Tibial nerve (tissue), 4 donors: Measurements from ENCODE around the gene NKTR. TPM values are rescaled to one million over a fixed set of nuclear protein-coding genes. Genes with fewer than 3 reads are reported as not detected.

ENCODE experiments used
- DNase-seq, 2 donors: peaks; one replicate each; pipeline ENCODE4 v3.0.0-alpha.2; 2019; ENCODE audit warnings: low spot score in 2 of 2
- H3K27ac ChIP-seq, 4 donors: fragments of 200-600 bp; sonication (generic) in 3 of 4; one replicate each; pipeline ENCODE4 v1.5.1; 2017 to 2019; ENCODE audit warnings: mild to moderate bottlenecking in 1 of 4
- H3K27me3 ChIP-seq, 2 donors: fragments of 200-600 bp; sonication (generic) in 1 of 2; one replicate each; pipeline versions ENCODE4 v1.5.1 to v1.6.0; 2017 to 2019
- H3K36me3 ChIP-seq, 3 donors: fragments of 200-600 bp; sonication (generic); one replicate each; pipeline ENCODE4 v1.5.1; 2018 to 2019
- H3K4me1 ChIP-seq, 4 donors: fragments of 200-600 bp; sonication (generic) in 3 of 4; one replicate each; pipeline ENCODE4 v1.5.1; 2017 to 2019
- H3K4me3 ChIP-seq, 4 donors: fragments of 200-600 bp; sonication (generic) in 3 of 4; one replicate each; pipeline ENCODE4 v1.5.1; 2017 to 2019; ENCODE audit warnings: mild to moderate bottlenecking in 1 of 4, moderate library complexity in 1 of 4
- H3K9me3 ChIP-seq, 4 donors: fragments of 200-600 bp; sonication (generic) in 3 of 4; one replicate each; pipeline ENCODE4 v1.5.1; 2017 to 2019
- EP300 ChIP-seq, 2 donors: sonication (generic); formaldehyde crosslinking; IDR thresholded peaks; one replicate each; pipeline ENCODE4 v1.6.1; 2017; ENCODE audit warnings: antibody characterized with exemption in 2 of 2, mild to moderate bottlenecking in 1 of 2
- POLR2A ChIP-seq, 2 donors: fragments of 450-650 bp; IDR thresholded peaks; one replicate each; pipeline ENCODE4 v1.6.1; 2017; ENCODE audit warnings: antibody characterized with exemption in 2 of 2, mild to moderate bottlenecking in 2 of 2, moderate library complexity in 2 of 2
- whole genome bisulfite sequencing, 2 donors: methylation state at CpG; one replicate each; pipeline ENCODE4 v1.1.5; 2018; 5-methylcytosine and 5-hydroxymethylcytosine counted together
- total RNA-seq, 4 donors: library from RNA; depleted of rRNA; stranded (reverse); fragments of >200 nt; gene quantifications; one replicate each; pipeline ENCODE4 v1.1.0, GENCODE V29; 2016
- TF ChIP-seq, protein P1 (sequence below), 5 experiments: fragments of 200-600 bp in 3 of 5; fragments of 450-650 bp in 2 of 5; sonication (generic) in 3 of 5; IDR thresholded peaks; one replicate each; pipeline ENCODE4 v1.5.1; 2016 to 2019; ENCODE audit warnings: antibody characterized with exemption in 5 of 5, mild to moderate bottlenecking in 3 of 5, moderate library complexity in 2 of 5

Gene NKTR
- total RNA-seq, 4 donors from 2014 or later = 122 to 175 (median 146) TPM

DNA sequence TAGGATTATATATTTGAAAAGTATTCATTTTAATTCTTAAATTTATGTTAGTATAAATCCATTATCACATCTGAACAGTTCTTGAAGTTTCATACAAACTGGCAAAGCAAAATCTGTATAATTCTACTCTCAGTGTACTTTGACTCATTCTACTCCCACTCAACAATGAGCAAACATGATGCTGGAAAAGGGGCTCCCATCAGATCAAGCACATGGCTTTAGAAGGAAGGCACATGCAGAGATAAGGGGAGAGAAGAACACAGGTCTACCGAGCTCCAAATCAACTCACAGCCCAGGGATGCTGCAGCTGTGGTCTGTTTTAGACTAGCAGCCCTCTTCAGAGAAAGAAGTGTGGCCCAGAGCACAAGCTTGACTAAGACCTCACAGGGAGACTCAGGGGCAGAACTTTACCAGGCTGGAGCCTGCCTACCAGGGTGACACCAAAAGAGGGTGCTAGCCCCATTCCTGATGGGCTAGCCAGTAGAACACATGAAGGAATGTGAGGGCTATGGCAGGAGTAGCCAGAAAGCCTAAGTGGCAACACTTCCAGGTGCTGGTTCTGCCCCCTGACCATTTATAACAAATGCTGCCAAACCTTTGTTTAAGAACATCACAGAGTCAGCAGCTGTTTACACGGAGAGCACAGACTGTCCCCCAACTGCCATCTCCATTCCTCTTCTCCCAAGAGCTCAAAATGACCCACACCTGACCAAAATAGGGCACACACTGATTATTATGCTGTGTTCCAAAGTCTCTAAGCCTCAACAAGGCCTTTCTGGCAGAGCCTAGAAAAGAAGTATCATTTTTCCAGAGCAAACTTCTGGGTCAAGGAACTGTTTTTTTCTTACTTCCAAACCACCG, 38.2 kb upstream of the NKTR start:
- TF ChIP-seq, protein P1, sequence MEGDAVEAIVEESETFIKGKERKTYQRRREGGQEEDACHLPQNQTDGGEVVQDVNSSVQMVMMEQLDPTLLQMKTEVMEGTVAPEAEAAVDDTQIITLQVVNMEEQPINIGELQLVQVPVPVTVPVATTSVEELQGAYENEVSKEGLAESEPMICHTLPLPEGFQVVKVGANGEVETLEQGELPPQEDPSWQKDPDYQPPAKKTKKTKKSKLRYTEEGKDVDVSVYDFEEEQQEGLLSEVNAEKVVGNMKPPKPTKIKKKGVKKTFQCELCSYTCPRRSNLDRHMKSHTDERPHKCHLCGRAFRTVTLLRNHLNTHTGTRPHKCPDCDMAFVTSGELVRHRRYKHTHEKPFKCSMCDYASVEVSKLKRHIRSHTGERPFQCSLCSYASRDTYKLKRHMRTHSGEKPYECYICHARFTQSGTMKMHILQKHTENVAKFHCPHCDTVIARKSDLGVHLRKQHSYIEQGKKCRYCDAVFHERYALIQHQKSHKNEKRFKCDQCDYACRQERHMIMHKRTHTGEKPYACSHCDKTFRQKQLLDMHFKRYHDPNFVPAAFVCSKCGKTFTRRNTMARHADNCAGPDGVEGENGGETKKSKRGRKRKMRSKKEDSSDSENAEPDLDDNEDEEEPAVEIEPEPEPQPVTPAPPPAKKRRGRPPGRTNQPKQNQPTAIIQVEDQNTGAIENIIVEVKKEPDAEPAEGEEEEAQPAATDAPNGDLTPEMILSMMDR (IDR thresholded peaks at IDR 0.05) = no peak
- no peak for TF ChIP-seq POLR2A (IDR thresholded peaks at IDR 0.05)
- no peak for TF ChIP-seq EP300 (IDR thresholded peaks at IDR 0.05)
- Histone ChIP-seq H3K4me1 (peaks cover 0 to 2% (median 0%) of the 10 kb centered on the region in 4 donors), H3K4me3 (no peak overlapping the region), H3K36me3 (peaks cover 0 to 84% (median 9%) of the 10 kb centered on the region in 3 donors), H3K9me3 (no peaks in the 10 kb centered on the region), H3K27me3 (no peaks in the 10 kb centered on the region), H3K27ac (no peak overlapping the region)
- DNase-seq = no peak
- WGBS, 2 donors = 67 to 74% methylated on average over 3 of the region's 3 CpGs

DNA sequence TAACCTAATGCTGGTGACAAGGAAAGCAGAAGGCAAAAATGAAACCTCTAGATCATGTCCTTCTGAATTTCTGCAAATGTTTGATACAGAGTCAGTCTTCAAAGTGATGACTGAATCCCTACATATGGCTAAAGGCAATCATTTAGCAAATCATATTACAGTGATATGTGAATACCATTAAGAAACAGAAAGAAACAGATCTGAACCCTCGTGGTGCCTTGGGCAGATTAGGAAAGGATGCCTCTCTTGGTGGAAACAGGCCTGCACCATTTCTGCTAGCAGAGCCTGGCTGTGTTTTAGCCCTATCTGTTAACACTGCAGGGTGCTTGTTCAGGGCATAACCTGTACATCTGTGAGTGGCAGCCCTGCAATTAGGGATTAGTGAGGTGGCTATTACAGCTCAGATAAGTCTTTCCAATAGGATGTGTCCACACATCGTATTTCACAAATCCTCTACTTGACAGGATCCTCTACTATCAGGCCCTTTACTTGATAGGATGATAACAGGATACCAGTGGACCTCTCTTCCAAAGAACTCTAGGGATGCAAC, 30.8 kb upstream of the NKTR start:
- H3K4me3 ChIP-seq = no peak overlapping the region
- WGBS, 2 donors = 78 to 84% methylated on average over 2 of the region's 2 CpGs

DNA sequence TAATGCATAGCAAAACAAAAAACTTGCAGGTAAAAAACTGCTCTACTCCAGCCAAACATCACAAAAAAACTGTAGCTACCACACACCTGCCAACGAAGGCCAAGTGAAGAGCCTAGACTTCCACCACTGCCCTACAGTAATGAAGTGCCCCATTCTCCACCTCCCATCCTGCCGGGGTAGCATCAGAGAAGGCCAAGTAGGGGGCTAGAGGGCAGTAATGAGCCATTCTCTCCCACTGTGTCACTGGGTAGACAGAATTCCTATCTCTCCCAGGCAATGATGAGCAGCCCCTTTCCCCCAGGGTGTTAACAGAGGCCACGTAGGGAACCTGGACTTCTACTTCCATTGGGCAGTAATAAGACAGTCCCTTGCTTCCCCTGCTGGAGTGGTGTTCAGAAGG, 28.2 kb upstream of the NKTR start:
- 46 to 49% methylated on average over 3 of the region's 3 CpGs for WGBS, 2 donors
- peaks cover 0 to 11% (median 0%) of the 10 kb centered on the region in 4 donors for H3K9me3 ChIP-seq

More for the DNA sequence above, 30.8 kb upstream of the NKTR start:
- peaks cover 0 to under 1% (median 0%) of the 10 kb centered on the region in 4 donors for H3K9me3 ChIP-seq
- peaks cover 0 to 66% (median 0%) of the 10 kb centered on the region in 3 donors for H3K36me3 ChIP-seq
- no peak overlapping the region for H3K27ac ChIP-seq
- no peaks in the 10 kb centered on the region for H3K27me3 ChIP-seq
- TF ChIP-seq POLR2A (IDR thresholded peaks at IDR 0.05) (no peak), EP300 (IDR thresholded peaks at IDR 0.05) (no peak)
- TF ChIP-seq, protein P1 (IDR thresholded peaks at IDR 0.05) = no peak
- peaks cover 0 to 5% (median 0%) of the 10 kb centered on the region in 4 donors for H3K4me1 ChIP-seq
- no peak for DNase-seq

DNA sequence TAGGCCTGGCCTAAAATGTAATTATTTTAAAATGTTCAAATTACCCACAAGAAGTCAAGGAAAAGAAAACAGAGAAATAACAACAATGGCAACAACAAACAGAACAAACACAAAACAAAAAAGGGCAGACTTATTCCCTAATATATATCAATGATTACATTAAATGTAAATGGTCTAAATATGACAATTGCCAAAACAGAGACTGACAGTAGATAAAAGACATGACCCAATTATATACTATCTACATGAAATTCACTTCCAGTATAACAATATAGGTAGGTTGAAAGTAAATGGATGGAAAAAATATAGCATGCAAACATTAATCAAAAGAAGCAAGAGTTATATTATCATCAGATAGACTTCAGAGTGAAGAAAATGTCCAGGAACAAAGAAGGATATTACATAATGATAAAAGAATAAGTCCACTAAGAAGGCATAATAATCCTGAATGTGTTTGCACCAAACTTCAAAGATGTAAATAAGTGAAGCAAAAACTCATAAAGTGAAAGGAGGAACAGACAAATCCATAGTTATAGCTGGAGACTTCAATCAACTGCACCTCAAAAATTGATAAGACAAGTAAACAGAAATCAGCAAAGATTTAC, 25.2 kb upstream of the NKTR start:
- DNase-seq = no peak
- Histone ChIP-seq H3K9me3 (peaks cover 0 to 11% (median 0%) of the 10 kb centered on the region in 4 donors), H3K36me3 (peaks cover 0 to 32% (median 0%) of the 10 kb centered on the region in 3 donors), H3K27me3 (no peaks in the 10 kb centered on the region), H3K4me3 (no peak overlapping the region), H3K27ac (no peak overlapping the region), H3K4me1 (peaks cover 0 to 11% (median under 1%) of the 10 kb centered on the region in 4 donors)
- TF ChIP-seq, protein P1 (IDR thresholded peaks at IDR 0.05) = no peak
- no peak for TF ChIP-seq POLR2A (IDR thresholded peaks at IDR 0.05)
- no peak for TF ChIP-seq EP300 (IDR thresholded peaks at IDR 0.05)

More for the DNA sequence above, 28.2 kb upstream of the NKTR start:
- H3K36me3 ChIP-seq = peaks cover 0 to 54% (median 0%) of the 10 kb centered on the region in 3 donors
- TF ChIP-seq, protein P1 (IDR thresholded peaks at IDR 0.05) = peak in 2 of 5 experiments; percentile 16 to 24
- no peak for TF ChIP-seq EP300 (IDR thresholded peaks at IDR 0.05)
- H3K4me3 ChIP-seq = no peak overlapping the region
- DNase-seq = peak in 1 of 2 donors; percentile 16
- H3K27ac ChIP-seq = no peak overlapping the region
- peaks cover 0 to 5% (median 0%) of the 10 kb centered on the region in 4 donors for H3K4me1 ChIP-seq
- H3K27me3 ChIP-seq = no peaks in the 10 kb centered on the region
